Measurements from ENCODE around the gene DVL1. TPM values are rescaled to one million over a fixed set of nuclear protein-coding genes. Genes with fewer than 3 reads are reported as not detected.
A peak's percentile ranks its signal among the peaks of the same experiment; 100 is the strongest.

The DVL1 gene
- total RNA-seq, 2 donors from 2014 or later = 66.2 to 101 TPM

DNA sequence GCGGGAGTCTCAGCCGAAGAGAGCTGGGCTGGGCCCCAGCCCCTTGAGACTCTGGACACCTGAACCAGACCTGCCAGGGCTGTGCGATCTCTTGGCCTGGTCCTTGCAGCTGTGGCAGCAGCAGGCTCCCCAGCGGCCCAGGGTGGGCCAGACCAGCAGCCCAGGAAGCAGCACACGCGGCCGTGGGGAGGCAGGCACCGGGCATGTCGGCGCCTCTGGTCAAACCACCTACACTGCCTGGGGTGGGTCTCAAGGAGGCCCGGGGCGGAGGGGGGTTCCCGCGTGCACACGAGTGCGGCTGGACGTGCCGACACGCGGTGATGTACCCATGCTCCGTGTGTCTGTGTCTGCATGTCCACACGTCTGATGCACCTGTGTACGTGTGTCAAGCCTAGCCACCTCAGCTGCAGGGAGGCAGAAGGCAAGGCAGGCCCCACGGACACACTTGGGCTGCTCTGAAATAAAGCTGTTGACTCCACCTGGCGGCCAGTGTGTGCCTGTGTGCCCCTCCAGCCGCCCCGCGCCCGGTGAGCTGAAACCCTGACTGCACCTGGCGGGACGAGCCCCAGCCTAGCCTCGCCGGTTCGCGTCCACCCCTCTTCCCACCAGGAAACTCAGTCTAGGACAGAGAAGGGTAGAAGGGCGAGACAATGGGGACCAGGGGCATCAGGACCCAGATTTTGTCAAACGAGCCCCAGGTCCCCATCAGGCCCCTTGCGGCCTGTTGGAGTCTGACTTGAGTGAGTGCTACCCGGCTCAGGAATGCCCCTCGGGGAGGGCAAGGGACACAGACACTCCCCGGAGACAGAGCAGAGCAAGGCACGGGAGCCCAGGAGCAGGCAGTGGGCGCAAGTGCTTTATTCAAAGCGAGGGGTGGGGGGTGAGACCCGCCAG is 57.4 kb downstream of the DVL1 start:
- peaks cover 0 to 15% of the 10 kb centered on the region in 2 donors for H3K4me1 ChIP-seq (ENCODE audit: control insufficient read depth in 1 of 2, low read depth in 2 of 2)
- DNase-seq (ENCODE audit: low spot score) = no peak

GRCh38 chr1:1291023-1291528 is 58.1 kb downstream of the DVL1 start:
- no peak for TF ChIP-seq CTCF (IDR thresholded peaks at IDR 0.05)
- Histone ChIP-seq H3K9me3 (no peaks in the 10 kb centered on the region), H3K4me3 (no peak overlapping the region), H3K27me3 (replicated peaks; ENCODE audit: insufficient read depth) (no peaks in the 10 kb centered on the region), H3K4me1 (ENCODE audit: control insufficient read depth in 1 of 2, low read depth in 2 of 2) (peaks cover 0 to 15% of the 10 kb centered on the region in 2 donors), H3K27ac (no peak overlapping the region), H3K36me3 (no peaks in the 10 kb centered on the region)
- ATAC-seq (ENCODE audit: insufficient number of reproducible peaks, low FRiP score, low read depth) = no peak
- no peak for DNase-seq (ENCODE audit: low spot score)

More for the DNA sequence above, 57.4 kb downstream of the DVL1 start:
- Histone ChIP-seq H3K27ac (no peak overlapping the region), H3K9me3 (no peaks in the 10 kb centered on the region), H3K27me3 (replicated peaks; ENCODE audit: insufficient read depth) (no peaks in the 10 kb centered on the region), H3K4me3 (no peak overlapping the region), H3K36me3 (no peaks in the 10 kb centered on the region)
- peak; percentile 64 for TF ChIP-seq CTCF (IDR thresholded peaks at IDR 0.05)
- no peak for ATAC-seq (ENCODE audit: insufficient number of reproducible peaks, low FRiP score, low read depth)

DNA sequence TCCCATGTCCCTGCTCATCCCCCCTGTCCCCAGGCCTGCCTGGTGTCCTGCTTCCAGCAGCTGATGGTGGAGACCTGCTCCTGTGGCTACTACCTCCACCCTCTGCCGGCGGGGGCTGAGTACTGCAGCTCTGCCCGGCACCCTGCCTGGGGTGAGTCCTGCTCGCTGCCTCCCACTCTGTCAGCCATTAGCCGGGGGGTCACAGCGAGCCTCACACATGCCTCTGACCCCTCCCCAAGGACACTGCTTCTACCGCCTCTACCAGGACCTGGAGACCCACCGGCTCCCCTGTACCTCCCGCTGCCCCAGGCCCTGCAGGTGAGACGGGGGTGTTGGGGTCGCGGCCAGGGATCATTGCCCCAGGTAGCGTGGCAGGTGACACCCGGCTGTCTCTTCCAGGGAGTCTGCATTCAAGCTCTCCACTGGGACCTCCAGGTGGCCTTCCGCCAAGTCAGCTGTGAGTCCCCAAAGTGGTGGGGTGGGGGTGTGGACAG is 58.9 kb downstream of the DVL1 start:
- DNase-seq (ENCODE audit: low spot score) = no peak
- Histone ChIP-seq H3K36me3 (no peaks in the 10 kb centered on the region), H3K4me1 (ENCODE audit: control insufficient read depth in 1 of 2, low read depth in 2 of 2) (peaks cover 0 to 15% of the 10 kb centered on the region in 2 donors), H3K4me3 (no peak overlapping the region), H3K27ac (no peak overlapping the region), H3K9me3 (no peaks in the 10 kb centered on the region), H3K27me3 (replicated peaks; ENCODE audit: insufficient read depth) (no peaks in the 10 kb centered on the region)
- TF ChIP-seq CTCF (IDR thresholded peaks at IDR 0.05) = peak; percentile 60
- ATAC-seq (ENCODE audit: insufficient number of reproducible peaks, low FRiP score, low read depth) = no peak

DNA sequence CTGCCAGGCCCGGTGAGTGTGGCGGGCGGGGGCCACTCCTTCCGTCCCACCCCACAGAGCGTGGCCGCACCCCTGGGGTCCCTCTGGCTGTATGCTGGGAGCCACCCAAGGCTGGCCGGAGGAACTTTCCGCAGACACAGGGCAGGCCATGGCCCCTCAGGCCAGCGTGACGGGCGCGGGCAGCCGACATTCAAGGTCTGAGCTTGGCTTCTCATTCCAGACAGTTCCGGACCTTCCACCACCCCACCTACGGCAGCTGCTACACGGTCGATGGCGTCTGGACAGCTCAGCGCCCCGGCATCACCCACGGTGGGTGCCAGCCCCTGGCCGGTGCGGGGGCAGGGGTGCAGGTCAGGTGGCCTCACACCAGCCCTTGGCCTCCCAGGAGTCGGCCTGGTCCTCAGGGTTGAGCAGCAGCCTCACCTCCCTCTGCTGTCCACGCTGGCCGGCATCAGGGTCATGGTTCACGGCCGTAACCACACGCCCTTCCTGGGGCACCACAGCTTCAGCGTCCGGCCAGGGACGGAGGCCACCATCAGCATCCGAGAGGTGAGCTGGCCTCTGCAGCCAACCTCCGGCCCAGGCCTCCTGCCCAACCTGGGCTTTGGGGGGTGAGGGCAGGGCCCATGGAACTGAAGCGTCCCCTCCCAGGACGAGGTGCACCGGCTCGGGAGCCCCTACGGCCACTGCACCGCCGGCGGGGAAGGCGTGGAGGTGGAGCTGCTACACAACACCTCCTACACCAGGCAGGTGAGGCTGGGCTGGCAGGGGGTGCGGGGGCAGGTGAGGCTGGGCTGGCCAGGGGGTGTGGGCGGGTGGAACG is 61.7 kb downstream of the DVL1 start:
- Histone ChIP-seq H3K4me3 (no peak overlapping the region), H3K4me1 (ENCODE audit: control insufficient read depth in 1 of 2, low read depth in 2 of 2) (peaks cover 0 to 15% of the 10 kb centered on the region in 2 donors), H3K27me3 (replicated peaks; ENCODE audit: insufficient read depth) (no peaks in the 10 kb centered on the region), H3K36me3 (no peaks in the 10 kb centered on the region), H3K27ac (no peak overlapping the region), H3K9me3 (no peaks in the 10 kb centered on the region)
- no peak for DNase-seq (ENCODE audit: low spot score)
- no peak for TF ChIP-seq CTCF (IDR thresholded peaks at IDR 0.05)
- ATAC-seq (ENCODE audit: insufficient number of reproducible peaks, low FRiP score, low read depth) = no peak
